Hippocampal formation (tissue), 2 donors: ENCODE data around the gene AMMECR1.
A peak's percentile ranks its signal among the peaks of the same experiment; 100 is the strongest.
"Not testable (repeated sequence)": the region's sequence is repeated elsewhere in the genome, so short reads cannot be mapped to it uniquely, and the experiment has no call there.

Source experiments
- DNase-seq, 2 donors: peaks; one replicate each; lab custom pipeline; 2025; lab: John Stamatoyannopoulos, UW

AMMECR1 gene

DNA sequence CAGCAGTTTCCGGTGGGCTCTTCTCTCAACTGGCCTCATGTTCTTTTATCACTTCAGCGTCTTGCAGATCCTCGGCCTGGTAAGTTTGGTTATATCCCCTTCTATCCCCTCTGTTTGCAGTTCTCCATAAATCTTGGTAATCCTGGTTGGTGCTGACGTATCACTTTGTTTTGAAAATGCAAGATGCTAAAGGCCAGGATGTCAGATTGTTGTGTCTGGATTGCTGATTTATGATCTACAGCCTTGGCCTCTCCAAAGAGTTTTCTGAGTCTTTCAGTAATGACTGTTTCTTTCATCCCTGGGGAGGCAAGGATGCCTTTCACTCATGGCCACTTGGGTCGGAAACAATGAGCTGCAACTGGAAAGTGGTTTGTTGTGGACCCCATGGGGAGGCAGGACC lies 146.4 kb downstream of the AMMECR1 start:
- no peak for DNase-seq

DNA sequence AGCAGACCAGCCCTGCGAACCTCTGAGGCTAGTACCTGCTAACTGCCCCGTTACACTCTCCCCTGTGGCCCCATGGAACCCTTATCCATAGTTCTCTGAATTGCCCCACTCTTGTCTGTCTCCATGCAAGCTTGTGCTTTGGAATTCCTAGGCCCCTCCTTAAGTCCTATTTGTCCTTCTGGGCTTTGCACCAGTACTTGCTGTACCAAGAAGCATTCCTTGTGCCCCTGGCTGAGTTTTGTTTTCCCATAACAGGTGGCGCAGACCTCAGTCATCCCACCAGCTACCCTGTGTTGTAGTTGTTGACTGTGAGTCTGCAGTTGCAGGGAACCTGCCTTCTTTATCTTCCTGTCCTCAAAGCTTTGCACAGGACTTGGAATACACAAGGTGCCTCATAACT lies 147.9 kb downstream of the AMMECR1 start:
- DNase-seq: no peak

DNA sequence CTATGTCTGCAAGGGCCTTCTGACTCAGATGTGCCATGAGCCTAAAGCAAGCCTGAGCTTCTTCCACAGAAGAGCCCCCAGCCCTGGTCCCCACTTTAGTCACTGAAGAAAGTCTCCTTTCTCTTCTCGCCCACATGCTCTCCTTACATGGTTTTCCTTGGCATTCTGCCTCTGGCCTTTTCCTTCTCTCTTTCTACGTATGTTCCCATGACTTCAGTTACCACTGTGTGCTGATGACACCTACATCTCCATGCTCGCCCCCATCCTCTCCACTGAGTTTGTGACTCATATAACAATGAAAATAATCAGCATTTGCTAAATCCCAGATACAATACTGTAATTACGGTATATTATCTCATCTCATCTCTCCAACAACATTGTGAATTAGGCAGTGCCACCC lies 149.3 kb downstream of the AMMECR1 start:
- no peak for DNase-seq

DNA sequence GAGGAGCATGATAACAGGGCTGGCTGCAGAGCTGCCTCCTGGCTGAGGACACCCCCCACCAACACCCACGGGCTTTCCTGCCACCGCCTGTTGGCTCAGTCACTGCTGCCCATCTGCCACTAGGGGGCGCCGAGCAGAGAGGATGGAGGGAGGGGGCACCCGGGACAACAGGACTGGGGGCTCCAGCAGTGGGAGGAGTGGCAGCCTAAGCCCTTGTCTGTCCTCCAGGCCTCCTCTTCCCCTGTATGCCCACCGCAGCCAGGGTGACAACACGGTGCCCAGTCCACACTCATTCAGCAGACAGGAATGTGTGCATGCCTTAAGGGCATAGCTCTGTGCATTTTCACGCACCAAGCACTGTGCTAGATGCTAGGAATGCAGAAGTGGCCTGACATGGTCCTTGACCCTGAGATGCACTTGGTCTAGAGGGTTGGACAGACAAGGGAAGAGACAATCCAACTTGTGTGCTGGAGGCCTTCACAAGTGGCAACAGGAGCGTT lies 149.9 kb downstream of the AMMECR1 start:
- no peak for DNase-seq

DNA sequence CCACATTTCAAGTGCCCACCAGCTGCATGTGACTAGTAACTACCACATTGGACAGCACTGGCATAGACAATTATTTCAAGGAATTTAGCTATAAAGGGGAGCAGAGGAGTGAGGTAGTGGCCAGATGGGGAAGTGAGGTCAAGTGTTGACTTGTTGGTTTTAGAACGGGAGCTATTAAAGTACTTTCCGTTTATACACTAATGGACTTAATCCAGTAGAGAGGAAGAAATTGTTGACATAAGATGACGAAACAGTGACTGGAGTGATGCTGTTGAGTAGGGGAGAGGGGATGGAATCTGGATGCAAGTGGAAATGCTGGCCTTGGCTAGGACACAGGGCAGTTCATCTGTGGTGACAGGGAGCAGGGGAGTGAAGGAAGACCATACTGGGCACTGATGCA lies 154.4 kb downstream of the AMMECR1 start:
- DNase-seq: no peak

DNA sequence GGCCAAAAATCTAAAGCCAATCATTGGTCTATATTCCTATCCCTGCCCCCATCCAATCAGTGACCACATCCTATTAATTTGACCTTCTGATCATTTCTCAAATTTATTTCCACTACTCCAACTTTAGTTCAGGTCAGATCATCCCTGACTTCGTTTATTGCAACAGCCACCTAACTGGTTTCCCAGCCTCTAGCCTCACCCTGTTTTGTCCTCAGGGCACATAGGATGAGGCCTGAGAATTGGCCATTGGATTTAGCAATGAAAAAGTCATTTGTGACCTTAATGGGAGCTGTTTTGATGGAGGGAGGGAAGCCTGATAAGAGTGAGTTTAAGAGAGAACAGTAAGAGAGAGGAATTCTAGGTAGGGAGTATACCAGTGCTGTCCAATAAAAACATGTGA lies 155.0 kb downstream of the AMMECR1 start:
- DNase-seq: no peak

DNA sequence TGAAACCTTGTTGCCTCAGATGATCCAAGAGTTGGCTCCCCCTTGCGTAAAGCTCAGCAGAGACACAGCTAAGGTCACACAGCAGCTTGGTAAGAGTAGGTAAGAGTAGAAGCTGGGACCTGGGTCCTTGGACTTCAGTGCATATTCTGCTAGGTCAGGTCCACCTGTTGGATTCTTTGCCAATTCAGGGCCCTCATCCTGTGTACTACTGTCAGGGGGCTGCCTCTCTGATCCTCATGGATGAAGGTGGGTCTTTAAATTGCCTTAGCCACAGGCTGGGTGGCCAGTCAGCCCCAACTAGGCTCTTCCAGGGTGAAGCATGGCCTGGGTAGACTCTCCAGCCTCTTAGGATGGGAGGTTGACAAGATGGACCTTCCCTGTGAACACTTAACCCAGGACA lies 155.8 kb downstream of the AMMECR1 start:
- no peak for DNase-seq

DNA sequence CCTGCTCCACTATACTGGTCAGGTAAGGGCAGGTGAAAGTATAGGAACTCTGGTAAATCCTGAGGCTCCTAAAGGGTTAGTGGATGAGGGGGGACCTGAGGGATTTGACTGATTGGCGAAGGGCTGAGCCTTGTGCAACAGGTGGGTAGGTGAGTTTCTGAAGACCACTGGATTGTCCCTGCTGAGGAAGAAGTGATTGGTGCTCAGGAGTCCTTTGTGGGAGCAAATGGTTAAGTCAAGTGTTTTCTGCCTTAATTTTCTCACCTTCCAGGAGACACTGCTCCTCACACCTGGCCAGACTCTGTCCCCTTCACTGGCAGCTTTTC lies 156.6 kb downstream of the AMMECR1 start:
- DNase-seq: no peak

DNA sequence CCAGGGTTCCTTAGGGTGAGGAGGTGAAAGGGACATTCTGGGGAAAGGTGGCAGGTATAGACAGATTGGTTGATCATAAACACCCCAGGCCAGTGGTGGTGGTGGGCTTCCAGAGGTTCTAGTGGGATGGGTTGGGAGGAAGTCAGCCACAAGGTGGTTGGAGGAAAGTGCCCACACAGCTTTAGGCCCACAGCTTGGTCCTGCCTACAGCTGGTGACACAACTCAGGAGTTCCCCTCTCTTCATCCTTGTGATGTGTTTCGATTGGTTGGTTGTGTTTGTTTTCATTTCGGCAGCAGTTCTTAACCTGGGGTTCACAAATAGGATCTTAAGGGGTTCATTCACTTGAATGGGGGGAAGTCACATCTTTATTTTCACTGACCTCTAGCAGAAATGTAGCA lies 158.0 kb downstream of the AMMECR1 start:
- DNase-seq: no peak

DNA sequence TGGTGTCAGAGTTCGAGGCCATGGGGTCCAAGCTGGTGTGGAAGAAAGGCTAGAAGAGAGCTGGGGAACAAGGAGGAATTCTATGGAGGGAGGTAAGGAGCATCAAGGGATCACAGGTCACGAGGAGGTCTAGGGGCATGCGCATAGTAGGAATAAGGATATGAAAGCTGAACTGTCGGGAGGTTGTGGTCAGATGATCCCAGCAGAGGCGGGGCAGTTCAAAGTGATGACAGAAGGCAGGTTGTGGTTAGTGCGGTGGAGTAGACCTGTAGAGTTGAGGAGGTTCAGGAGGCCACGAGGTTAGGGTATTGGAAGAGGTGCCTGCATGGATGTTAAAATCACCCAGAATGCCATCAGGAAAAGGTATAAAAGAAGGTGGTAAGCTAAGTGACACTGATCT lies 158.7 kb downstream of the AMMECR1 start:
- no peak for DNase-seq

DNA sequence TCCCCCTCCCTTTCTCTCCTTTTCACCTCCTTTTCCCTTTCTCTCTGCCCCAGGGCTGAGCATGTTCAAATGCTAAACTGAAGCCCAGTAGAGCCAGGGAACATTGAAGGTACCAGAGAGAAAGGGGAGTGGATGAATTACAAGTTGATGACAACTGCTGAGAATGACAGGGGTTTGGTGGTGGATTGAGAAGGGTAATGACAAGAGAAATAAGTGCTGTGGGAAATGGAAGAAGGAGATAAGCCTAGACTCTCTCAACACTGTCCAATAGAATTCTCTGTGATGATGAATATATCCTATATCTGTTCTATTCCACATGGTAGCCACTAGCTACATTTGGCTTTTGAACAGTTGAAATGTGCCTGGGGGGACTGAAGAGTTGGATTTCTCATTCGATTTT lies 160.4 kb downstream of the AMMECR1 start:
- DNase-seq: no peak

DNA sequence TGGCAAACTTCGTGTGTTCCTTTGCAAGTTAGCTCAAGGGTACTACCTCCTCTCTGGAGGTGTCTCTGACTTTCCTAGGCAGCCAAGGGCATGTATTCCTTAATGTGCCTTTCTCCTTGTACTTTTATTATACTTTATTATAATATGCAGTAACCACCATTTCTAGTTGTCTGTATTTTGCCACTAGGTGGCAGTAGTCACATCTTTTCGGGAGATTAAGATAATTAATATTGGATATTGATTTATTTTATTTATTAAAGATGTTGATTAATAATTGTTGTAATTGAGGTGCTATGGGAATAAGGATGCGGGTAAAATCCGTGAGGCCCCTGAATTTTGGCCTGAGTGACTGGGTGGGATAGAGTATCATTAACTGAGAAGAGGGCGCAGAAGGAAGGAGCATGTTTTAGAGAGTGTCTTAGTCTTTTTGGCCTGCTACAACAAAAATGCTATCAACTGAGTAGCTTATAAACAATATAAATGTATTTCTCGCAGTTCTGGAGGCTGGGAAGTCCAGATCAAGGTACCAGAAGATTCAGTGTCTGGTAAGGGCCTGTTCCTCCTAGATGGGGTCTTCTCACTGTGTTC lies 161.6 kb downstream of the AMMECR1 start:
- no peak for DNase-seq

DNA sequence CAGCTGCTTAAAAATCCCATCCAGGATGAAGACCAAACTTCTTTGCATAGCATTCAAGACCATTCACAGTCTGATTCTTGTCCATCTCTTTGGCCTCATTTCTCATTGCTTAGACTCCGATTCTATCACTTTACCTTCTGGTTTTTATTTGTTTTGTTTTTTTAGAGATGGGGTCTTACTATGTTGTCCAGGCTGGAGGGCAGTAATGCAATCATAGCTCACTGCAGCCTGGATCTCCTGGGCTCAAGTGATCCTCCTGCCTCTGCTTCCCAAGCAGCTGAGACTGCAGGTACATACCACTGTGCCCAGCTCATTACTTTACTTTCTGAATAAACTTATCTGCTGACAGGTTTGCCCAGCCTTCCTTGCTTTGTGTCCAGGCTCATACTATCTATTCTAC lies 162.1 kb downstream of the AMMECR1 start:
- DNase-seq: no peak

DNA sequence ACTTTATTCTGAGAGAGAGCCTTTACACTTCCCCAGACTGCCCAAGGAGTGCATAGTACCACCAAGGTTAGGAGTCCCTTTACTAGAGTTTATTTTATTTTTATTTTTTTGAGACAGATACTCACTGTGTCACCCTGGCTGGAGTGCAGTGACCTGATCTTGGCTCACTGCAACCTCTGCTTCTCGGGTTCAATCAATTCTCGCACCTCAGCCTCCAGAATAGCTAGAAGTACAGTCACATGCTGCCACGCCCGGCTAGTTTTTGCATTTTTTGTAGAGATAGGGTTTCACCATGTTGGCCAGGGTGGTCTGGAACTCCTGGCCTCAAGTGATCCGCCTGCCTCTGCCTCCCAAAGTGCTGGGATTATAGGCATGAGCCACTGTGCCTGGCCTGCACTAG lies 163.6 kb downstream of the AMMECR1 start:
- DNase-seq: not testable (repeated sequence)

DNA sequence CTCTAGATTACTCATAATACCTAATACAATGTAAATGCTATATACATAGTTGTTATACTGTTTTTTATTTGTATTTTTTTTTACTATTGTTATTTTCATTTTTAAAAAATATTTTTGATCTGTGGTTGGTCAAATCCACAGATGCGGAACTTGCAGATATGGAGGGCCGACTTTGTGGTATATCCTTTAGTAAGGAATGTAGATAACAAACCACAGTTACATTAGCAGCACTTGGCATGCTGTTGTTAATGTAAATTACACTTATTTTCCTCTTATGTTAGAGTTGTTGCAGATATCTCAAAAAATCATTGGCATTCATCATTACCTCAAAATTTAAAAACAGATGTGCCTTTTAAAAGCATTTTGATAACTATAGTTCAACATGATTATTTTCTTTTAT lies 164.0 kb downstream of the AMMECR1 start:
- DNase-seq: no peak

DNA sequence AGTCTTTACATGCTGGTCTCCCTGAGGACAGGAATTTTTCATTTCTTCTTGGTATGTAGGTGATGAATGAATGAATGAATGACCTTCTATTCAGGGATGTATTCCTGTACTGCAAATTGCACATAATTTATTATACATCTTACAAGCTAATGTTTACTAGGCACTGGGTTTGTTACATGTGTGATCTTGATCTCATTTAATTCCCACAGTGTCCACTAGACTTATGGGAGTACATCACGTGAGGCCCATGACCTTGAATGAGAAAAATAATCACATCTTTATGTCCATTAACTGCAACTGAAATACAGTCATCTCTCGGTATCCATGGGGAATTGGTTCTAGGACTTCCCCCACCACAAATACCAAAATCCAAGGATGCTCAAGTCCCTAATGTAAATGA lies 164.6 kb downstream of the AMMECR1 start:
- DNase-seq: no peak

DNA sequence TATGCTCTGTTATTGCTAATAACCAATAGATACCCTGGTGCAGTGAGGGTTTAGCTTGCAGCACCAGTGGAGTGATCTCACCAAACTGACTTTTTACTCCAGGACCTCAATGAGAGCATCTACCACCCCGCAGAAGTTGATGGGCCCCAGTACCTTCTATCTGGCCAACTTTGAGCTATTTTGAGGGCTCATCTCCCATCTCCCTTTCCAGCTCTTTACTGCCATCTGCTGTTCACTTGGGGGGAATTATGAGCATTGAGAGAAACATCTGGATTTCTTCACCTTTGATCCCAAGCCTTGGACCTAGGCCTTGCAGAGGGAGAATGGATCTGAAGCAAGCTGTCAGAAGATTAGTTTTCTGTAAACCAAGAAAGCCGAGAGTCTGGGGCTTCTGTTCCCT lies 171.4 kb downstream of the AMMECR1 start:
- peak; percentile 1 to 2 for DNase-seq

DNA sequence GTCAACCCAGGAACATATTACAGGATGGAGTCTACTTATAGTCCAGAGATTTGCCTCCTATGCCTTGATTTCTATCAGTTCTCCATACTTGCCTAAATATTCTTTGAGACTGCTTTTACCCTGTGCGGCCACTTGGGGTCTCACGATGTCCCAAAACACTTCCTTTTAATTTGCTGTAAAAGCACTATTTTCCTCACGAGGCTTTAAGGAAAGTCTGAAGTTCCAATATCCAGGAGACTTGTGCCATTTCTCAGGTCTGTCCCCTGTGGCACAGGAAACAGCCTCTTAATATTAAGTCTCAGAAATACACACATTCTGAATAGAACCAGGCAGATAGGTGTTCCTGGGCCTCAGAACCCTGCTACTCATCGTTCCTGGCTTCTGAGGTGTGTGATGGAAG lies 172.0 kb downstream of the AMMECR1 start:
- peak in 1 of 2 donors; percentile 47 for DNase-seq

DNA sequence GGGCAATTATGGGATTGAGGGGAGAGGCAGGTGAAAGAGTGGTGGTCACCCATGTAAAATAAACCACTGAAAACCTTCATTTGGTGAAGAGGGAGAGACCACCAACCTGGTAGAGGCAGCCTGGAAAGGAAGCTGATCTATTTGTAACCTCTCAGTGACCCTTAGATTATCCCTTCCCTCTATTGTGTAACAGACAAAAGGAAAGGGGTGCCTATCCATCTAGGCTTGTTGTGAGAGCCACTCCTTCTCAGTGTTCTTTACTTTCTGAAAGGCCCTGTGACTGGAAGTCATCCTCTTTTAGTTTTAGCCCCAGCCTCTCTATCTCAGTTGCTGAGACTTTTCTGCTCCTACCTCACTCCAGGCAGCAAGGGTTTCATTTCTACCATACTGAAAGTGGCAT lies 172.6 kb downstream of the AMMECR1 start:
- DNase-seq: no peak
